ENCODE data around the gene FAM186B.
A peak's percentile ranks its signal among the peaks of the same experiment; 100 is the strongest.

Gene FAM186B

DNA sequence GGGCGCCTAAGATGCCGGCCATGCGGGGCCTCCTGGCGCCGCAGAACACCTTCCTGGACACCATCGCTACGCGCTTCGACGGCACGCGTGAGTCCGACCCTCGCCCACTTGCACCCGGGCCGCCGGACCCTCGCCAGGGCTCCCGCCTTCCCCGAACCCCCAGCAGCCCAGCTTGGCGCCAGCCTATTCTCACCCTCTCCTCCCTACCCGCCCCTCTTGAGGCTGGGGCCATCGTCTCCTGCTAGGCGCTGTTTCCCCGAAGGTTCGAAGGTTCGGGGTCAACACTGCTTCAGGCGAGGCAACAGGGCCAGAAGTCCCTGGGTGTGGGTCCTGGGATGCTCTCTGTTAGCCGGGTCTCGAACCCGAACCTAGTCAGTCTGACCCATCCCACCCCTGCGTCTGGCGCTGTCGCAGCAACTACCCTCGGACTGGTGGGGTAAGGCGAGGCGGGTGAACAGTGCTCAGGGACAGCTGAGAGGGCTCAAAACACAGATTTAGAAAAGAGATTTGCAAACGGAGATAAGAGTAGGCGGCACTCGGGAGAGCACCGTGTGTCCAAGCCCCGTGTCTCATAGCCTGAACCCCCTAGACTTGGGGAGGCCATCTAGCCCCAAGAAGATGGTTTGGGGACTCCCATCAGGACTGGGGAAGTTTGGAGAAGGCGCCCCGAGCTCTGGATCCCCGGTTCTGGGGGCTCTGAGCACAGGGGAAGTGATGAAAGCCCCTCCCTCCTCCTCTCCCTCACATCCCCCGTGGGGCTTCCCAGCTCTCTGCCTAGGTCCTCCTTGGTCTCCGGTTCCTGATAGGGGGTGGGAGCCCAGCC lies 65.8 kb downstream of the FAM186B start:
- no peak for DNase-seq
- H3K4me3 Mint-ChIP-seq, result peak overlapping the region; percentile 58

DNA sequence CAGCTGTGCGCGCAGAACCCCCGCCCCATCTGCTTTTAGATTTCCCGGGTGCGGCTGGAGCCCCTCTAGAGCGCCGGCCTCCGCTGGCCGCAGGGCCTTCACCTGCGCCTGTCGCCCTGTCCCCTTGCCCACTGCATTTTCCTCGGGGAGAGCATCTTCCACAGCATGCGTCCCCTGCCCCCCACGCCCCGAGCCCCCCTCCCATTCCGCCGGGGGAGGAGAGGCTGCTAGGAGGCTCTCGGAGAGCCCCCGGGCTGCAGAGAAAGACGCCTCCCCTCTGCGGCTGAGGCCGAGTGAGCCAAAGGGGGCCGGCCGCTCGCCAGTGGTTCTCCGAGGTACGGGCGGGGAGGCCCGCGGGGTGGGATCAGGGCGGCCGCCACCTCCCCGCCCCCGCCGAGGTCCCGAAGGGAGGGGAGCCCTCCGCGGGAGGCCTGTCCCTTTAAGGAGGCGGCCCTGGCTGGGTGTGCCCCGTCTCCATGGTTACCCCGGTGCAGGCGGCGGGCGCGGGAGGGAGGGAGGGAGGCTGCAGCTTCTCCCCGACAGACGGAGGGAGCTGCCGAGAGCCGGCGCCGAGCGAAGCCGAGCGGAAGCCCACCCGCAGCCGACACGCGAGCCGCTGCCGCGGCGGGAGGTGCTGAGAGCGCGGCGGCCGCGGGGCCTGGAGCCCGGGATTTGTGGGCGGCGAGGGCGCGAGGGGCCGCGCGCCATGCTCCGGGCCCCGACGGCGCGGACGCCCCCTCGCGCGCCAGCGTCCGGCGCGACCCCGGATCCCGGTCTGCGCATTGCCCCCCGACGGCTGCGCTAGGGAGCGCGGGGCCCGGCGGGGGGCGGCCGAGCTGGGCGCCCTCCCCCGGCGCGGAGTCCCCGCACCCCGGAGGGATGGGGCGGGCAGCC lies 66.7 kb downstream of the FAM186B start, which contains the start of gene KCNH3:
TSS of gene KCNH3 (plus strand) at position 521 of the 894 bp plus-strand sequence. CDS start 387 bp downstream, outside the sequence.
- Mint-ChIP-seq H3K9me3 (no peaks in the 10 kb centered on the region), H3K4me3 (peak within 1 kb of the TSS; percentile 71)
- DNase-seq, result peak; percentile 85

More for the DNA sequence above, 65.8 kb downstream of the FAM186B start:
- Mint-ChIP-seq H3K27me3 (ENCODE audit: low read depth, poor library complexity) (peaks cover 95% of the 10 kb centered on the region), H3K36me3 (ENCODE audit: low read depth) (no peaks in the 10 kb centered on the region), H3K27ac (no peak overlapping the region), H3K4me1 (peaks cover 51% of the 10 kb centered on the region), H3K9me3 (no peaks in the 10 kb centered on the region)
- TF ChIP-seq, protein P1, sequence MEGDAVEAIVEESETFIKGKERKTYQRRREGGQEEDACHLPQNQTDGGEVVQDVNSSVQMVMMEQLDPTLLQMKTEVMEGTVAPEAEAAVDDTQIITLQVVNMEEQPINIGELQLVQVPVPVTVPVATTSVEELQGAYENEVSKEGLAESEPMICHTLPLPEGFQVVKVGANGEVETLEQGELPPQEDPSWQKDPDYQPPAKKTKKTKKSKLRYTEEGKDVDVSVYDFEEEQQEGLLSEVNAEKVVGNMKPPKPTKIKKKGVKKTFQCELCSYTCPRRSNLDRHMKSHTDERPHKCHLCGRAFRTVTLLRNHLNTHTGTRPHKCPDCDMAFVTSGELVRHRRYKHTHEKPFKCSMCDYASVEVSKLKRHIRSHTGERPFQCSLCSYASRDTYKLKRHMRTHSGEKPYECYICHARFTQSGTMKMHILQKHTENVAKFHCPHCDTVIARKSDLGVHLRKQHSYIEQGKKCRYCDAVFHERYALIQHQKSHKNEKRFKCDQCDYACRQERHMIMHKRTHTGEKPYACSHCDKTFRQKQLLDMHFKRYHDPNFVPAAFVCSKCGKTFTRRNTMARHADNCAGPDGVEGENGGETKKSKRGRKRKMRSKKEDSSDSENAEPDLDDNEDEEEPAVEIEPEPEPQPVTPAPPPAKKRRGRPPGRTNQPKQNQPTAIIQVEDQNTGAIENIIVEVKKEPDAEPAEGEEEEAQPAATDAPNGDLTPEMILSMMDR (IDR thresholded peaks at IDR 0.05), result no peak

GRCh38 chr12:49537752-49538509 lies 67.5 kb downstream of the FAM186B start:
- Mint-ChIP-seq H3K36me3 (ENCODE audit: low read depth) (no peaks in the 10 kb centered on the region), H3K27me3 (ENCODE audit: low read depth, poor library complexity) (peaks cover 88% of the 10 kb centered on the region), H3K27ac (no peak overlapping the region), H3K4me1 (peaks cover 34% of the 10 kb centered on the region), H3K4me3 (peak overlapping the region; percentile 75), H3K9me3 (no peaks in the 10 kb centered on the region)
- peak; percentile 56 for DNase-seq
- TF ChIP-seq, protein P1 (IDR thresholded peaks at IDR 0.05), result no peak

More for the DNA sequence above, 66.7 kb downstream of the FAM186B start, which contains the start of gene KCNH3:
- Mint-ChIP-seq H3K36me3 (ENCODE audit: low read depth) (no peaks in the 10 kb centered on the region), H3K27ac (no peak within 1 kb of the TSS), H3K4me1 (peaks cover 42% of the 10 kb centered on the region), H3K27me3 (ENCODE audit: low read depth, poor library complexity) (peaks cover 95% of the 10 kb centered on the region)
- TF ChIP-seq, protein P1 (IDR thresholded peaks at IDR 0.05), result no peak
